OCI-LY3 (cell line): Measurements from ENCODE around the gene RELN.

ENCODE experiments used
- H2AFZ ChIP-seq: fragments of 200-600, 300-600 bp; shearing (Covaris generic); 2 replicates; pipeline ENCODE4 v1.6.0; 2014; ENCODE audit warnings: antibody characterized with exemption, low read depth, low read length
- H3K27ac ChIP-seq: fragments of 200-600, 300-600 bp; sonication (generic); 2 replicates; pipeline ENCODE4 v1.5.1; 2014; ENCODE audit warnings: mild to moderate bottlenecking, low read length, moderate library complexity, mixed read lengths
- H3K27me3 ChIP-seq: fragments of 200-600, 300-600 bp; sonication (generic); 2 replicates; pipeline ENCODE4 v1.6.1; 2014; ENCODE audit warnings: low read depth, low read length, mixed read lengths
- H3K36me3 ChIP-seq: fragments of 200-600, 300-600 bp; sonication (generic); replicated peaks from 2 replicates; pipeline ENCODE3; 2014; ENCODE audit warnings: low read depth, low read length, mixed read lengths
- H3K4me1 ChIP-seq: fragments of 300-600, 200-600 bp; sonication (generic); 2 replicates; pipeline ENCODE4 v1.6.1; 2014; ENCODE audit warnings: low read length, mixed read lengths
- H3K4me2 ChIP-seq: fragments of 200-600, 300-600 bp; sonication (generic); 2 replicates; pipeline ENCODE4 v1.6.1; 2014; ENCODE audit warnings: low read length, mixed read lengths
- H3K4me3 ChIP-seq: fragments of 300-600, 200-600 bp; sonication (generic); 2 replicates; pipeline ENCODE4 v1.5.1; 2014; ENCODE audit warnings: antibody characterized with exemption, mild to moderate bottlenecking, low read length, moderate library complexity
- H3K79me2 ChIP-seq: fragments of 300-600, 200-600 bp; shearing (Covaris generic); 2 replicates; pipeline ENCODE4 v1.6.1; 2014; ENCODE audit warnings: mild to moderate bottlenecking, low read length, mixed read lengths
- H3K9ac ChIP-seq: fragments of 300-600, 200-600 bp; shearing (Covaris generic); 2 replicates; pipeline ENCODE4 v1.6.0; 2014; ENCODE audit warnings: mild to moderate bottlenecking, low read length, moderate library complexity
- H3K9me3 ChIP-seq: fragments of 200-600, 300-600 bp; shearing (Covaris generic); 2 replicates; pipeline ENCODE4 v1.6.1; 2014; ENCODE audit warnings: low read length, mixed read lengths; ENCODE audit not compliant: insufficient read depth
- H4K20me1 ChIP-seq: fragments of 200-600, 300-600 bp; sonication (generic); 2 replicates; pipeline ENCODE4 v1.6.1; 2016; ENCODE audit warnings: low read length, mixed read lengths; ENCODE audit not compliant: insufficient read depth
- CTCF ChIP-seq: fragments of 200-600, 300-600 bp; sonication (generic); IDR thresholded peaks from 2 replicates; pipeline ENCODE4 v1.5.1; 2014; ENCODE audit warnings: antibody characterized with exemption, low read length, low read depth
- EZH2phosphoT487 ChIP-seq: fragments of 200-600 bp; shearing (Covaris generic); IDR thresholded peaks from 2 replicates; pipeline ENCODE4 v1.6.1; 2018; ENCODE audit warnings: antibody characterized with exemption, mixed run types, low read depth

RELN gene

DNA sequence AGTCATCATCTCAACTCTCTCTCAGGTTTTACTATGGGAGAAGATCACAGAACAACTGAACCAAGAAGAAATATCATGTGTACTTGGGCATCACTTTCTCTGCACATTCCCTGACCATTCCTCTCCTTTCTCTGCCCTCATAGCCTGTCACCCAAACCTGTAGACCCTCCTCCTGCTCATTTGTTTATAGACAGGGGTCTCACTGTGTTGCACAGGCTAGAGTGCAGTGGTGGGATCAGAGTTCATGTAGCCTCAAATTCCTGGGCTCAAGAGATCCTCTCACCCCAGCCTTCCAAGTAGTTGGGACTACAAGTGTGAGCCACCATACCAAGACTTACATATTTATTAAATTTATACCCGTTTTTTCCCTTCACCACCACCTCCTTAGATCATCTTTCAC lies 282.7 kb downstream of the RELN start:
- Histone ChIP-seq H3K4me2 (no peak overlapping the region), H2AFZ (no peak overlapping the region), H3K27me3 (peaks cover 5% of the 10 kb centered on the region; the same call in 1 of the 2 replicates), H4K20me1 (no peaks in the 10 kb centered on the region), H3K4me1 (no peaks in the 10 kb centered on the region), H3K4me3 (no peak overlapping the region), H3K79me2 (no peaks in the 10 kb centered on the region), H3K9me3 (no peaks in the 10 kb centered on the region), H3K9ac (no peak overlapping the region), H3K27ac (no peak overlapping the region), H3K36me3 (no peaks in the 10 kb centered on the region)
- TF ChIP-seq CTCF (no peak), EZH2phosphoT487 (no peak)

DNA sequence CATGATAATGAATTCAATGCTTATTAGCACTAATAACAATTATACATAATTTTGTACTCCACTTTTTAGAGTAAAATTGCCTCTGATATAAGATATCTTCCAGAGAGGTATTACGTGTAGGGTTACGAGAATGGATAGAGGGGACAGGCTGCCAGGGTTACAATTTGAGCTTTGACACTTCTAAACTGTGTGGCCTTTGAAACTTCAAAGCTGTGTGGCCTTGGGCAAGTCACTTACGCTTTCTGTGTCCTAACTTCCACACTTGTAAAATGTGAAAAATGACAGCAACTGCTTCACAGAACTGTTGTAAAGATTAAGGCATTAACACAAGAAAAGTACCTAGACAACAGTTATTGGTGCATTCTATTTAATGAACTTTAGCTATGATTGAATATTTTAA lies 283.9 kb downstream of the RELN start:
- no peak for TF ChIP-seq EZH2phosphoT487
- TF ChIP-seq CTCF, result no peak
- no peak overlapping the region for H3K9ac ChIP-seq
- H3K9me3 ChIP-seq, result no peaks in the 10 kb centered on the region
- H3K4me3 ChIP-seq, result no peak overlapping the region
- no peak overlapping the region for H2AFZ ChIP-seq
- no peak overlapping the region for H3K4me2 ChIP-seq
- H4K20me1 ChIP-seq, result no peaks in the 10 kb centered on the region
- H3K27me3 ChIP-seq, result peaks cover 8% of the 10 kb centered on the region; the same call in 1 of the 2 replicates
- no peaks in the 10 kb centered on the region for H3K4me1 ChIP-seq
- H3K36me3 ChIP-seq, result no peaks in the 10 kb centered on the region
- H3K27ac ChIP-seq, result no peak overlapping the region
- H3K79me2 ChIP-seq, result no peaks in the 10 kb centered on the region

- H3K4me2 ChIP-seq, result no peak overlapping the region
- no peak overlapping the region for H3K9ac ChIP-seq
- TF ChIP-seq CTCF (no peak), EZH2phosphoT487 (no peak)
- no peak overlapping the region for H3K27ac ChIP-seq
- no peak overlapping the region for H3K4me3 ChIP-seq
- no peaks in the 10 kb centered on the region for H3K9me3 ChIP-seq
- H3K4me1 ChIP-seq, result no peaks in the 10 kb centered on the region
- no peak overlapping the region for H2AFZ ChIP-seq
- H4K20me1 ChIP-seq, result no peaks in the 10 kb centered on the region
- H3K36me3 ChIP-seq, result no peaks in the 10 kb centered on the region
- no peaks in the 10 kb centered on the region for H3K79me2 ChIP-seq
- peaks cover 8% of the 10 kb centered on the region; the same call in 1 of the 2 replicates for H3K27me3 ChIP-seq
Observed at GRCh38 chr7:103704701-103705100, 284.8 kb downstream of the RELN start.

DNA sequence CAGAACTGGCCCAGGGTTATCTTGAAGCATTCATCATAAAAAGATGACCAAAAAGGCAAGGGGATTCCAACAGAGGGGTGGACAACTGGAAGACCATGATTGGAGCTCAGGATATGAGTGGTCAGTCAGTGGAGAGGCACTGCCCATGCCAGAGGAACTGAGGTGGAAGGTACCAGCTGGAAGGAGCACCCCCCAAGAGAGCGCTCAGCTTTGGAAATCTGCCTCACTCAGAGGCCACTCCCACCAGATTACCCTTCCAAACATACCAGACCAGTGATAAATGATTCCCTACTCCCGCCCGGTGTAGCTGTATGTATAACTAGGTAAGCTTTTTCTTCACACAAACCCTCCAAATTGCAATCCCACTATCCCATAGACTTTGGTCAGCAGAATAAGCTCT lies 286.5 kb downstream of the RELN start:
- H3K4me3 ChIP-seq, result no peak overlapping the region
- H3K79me2 ChIP-seq, result no peaks in the 10 kb centered on the region
- H3K4me1 ChIP-seq, result no peaks in the 10 kb centered on the region
- H3K27ac ChIP-seq, result no peak overlapping the region
- TF ChIP-seq CTCF, result no peak
- TF ChIP-seq EZH2phosphoT487, result no peak
- H3K9ac ChIP-seq, result no peak overlapping the region
- no peak overlapping the region for H2AFZ ChIP-seq
- H3K9me3 ChIP-seq, result no peaks in the 10 kb centered on the region
- no peaks in the 10 kb centered on the region for H4K20me1 ChIP-seq
- H3K36me3 ChIP-seq, result no peaks in the 10 kb centered on the region
- peaks cover 8% of the 10 kb centered on the region; the same call in 1 of the 2 replicates for H3K27me3 ChIP-seq
- no peak overlapping the region for H3K4me2 ChIP-seq
